Hindlimb muscle (tissue), 1 donor: ENCODE measurements around the gene CT55. TPM values are rescaled to one million over a fixed set of nuclear protein-coding genes. Genes with fewer than 3 reads are reported as not detected.

ENCODE experiments used
- polyA plus RNA-seq: library from polyadenylated mRNA; unstranded; fragments of 120-200 nt; gene quantifications from one replicate; pipeline ENCODE4 v1.2.1, GENCODE V29; 2013; ENCODE audit not compliant: insufficient read length

Gene CT55
- polyA plus RNA-seq, 1 donor: not detected

Other genes with a start within 250 kb of the CT55 start
- 15.0 TPM for gene SMIM10, start 180.4 kb downstream of the CT55 start, polyA plus RNA-seq
- gene RTL8B, start 148.9 kb downstream of the CT55 start, polyA plus RNA-seq: 36.0 TPM
- gene RTL8C, start 139.0 kb downstream of the CT55 start, polyA plus RNA-seq: 516 TPM
- 70.7 TPM for gene RTL8A, start 119.3 kb downstream of the CT55 start, polyA plus RNA-seq
- gene SMIM10L2B, start 72.7 kb downstream of the CT55 start, polyA plus RNA-seq: 0.97 TPM
- not detected for gene ETDB, start 50.9 kb downstream of the CT55 start, polyA plus RNA-seq
- gene ETDA, start 80.7 kb upstream of the CT55 start, polyA plus RNA-seq: not detected
- gene ETDC, start 138.1 kb upstream of the CT55 start, polyA plus RNA-seq: not detected
- gene ZNF75D, start 172.7 kb upstream of the CT55 start, polyA plus RNA-seq: 16.7 TPM
- 10.8 TPM for gene ZNF449, start 173.4 kb upstream of the CT55 start, polyA plus RNA-seq